Activated CD4-positive, CD25-positive, alpha-beta regulatory T cell treated with anti-CD3 and anti-CD28 coated beads, Interleukin-2, amount 50 U/mL, for 24 hours (primary cell): ENCODE data around the gene ANTXR2.
"Not testable (repeated sequence)": the region's sequence is repeated elsewhere in the genome, so short reads cannot be mapped to it uniquely, and the experiment has no call there.

ENCODE experiments used
- ATAC-seq, 2 donors: fragments of 150-1000 bp; cut with Tn5 transposase; one replicate each; pipeline ENCODE4 v1.10.0; 2021; ENCODE audit warnings: mild to moderate bottlenecking in 1 of 2, moderate library complexity in 1 of 2

ANTXR2 gene

DNA sequence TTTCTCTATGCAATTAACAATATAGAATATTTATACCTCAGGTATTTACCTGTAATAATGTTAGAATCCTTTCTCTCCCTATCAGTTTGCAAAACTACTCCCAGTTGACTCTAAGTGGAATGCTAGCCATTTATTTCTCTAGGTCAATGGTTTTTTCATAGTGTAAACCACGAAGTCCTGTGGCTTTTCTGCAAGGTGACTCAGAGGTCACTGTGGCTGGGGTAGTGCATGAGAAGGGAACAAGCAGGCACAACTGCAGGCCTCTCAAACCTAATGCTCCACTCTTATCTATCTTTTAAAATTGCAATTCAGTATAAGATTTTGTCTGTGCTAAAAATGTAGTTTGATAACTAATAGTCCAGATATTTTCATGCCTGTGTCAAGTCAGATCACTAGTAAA is 159.4 kb downstream of the ANTXR2 start:
- ATAC-seq, result peak in 1 of 2 donors; percentile 30

DNA sequence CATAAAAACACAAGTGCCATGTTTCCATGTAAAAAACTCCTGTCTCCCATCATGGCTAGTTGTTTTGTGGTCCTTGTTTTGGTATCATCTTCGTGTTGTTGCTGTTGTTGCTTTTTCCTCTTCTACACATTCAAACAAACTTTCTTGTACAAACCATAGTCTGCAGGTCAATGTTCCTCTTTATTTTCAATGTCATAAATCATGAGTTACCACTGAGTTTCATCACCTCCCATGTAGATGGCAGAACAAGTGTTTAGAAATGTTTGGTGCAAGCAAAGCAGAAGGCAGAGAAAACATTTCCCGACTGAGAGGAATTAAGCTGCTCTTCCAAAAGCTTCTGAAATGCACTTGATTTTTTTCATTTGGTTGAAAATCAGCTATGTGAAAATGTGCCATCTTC is 166.0 kb downstream of the ANTXR2 start:
- ATAC-seq, result no peak

DNA sequence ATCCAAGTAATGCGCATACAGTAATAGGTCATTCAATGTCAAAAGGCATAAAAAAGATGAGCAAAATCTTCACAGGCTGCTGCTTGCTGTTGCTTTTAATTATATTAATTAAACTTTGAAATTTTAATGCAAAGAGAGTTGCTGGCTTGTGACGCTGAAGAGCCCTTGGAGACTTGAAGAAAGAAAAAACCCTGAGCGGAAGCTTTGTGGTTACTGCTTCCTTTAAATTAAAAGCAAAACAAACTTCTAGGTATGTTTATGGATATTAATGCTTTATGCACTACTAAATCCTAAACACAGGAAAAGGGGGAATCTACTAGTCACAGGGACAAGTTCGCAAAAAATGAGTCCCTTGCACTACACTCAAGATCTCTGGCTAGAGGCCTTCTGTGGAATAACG is 166.7 kb downstream of the ANTXR2 start:
- no peak for ATAC-seq

DNA sequence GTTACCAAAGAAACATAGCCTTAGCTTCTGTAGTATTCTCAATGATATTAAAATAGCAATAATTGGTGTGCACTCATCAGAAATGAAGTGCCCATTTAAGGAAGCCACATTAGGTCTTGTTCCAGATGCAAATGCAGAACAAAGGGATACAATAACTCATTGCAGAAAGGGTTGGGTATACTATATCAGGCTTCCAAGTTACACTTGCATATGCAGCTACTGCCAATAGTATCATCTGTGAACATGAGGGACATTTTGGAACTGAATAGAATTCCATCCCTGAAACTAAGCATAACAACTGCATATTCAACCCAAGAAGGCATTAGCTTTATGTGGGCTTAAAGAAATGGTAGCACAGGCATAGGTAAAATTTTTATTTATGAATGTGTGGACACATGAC is 167.8 kb downstream of the ANTXR2 start:
- ATAC-seq, result no peak

DNA sequence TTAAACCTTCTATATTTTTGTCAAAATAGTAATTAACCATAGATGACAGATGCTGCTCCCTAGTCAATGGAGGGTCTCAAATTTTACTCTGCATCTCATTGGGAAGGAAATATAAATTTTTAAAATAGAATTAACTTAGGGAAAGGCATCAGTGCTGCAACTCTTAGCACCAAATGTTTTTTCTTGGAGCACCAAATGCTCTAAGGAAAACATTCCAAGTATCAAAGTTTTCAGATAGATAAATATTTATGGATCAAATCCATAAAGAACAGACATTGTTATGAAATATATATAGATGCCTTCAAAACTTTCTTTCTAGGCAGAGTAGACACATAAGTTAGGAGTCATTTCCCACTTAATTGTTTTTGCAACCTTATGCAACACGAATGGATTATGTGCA is 168.7 kb downstream of the ANTXR2 start:
- no peak for ATAC-seq

DNA sequence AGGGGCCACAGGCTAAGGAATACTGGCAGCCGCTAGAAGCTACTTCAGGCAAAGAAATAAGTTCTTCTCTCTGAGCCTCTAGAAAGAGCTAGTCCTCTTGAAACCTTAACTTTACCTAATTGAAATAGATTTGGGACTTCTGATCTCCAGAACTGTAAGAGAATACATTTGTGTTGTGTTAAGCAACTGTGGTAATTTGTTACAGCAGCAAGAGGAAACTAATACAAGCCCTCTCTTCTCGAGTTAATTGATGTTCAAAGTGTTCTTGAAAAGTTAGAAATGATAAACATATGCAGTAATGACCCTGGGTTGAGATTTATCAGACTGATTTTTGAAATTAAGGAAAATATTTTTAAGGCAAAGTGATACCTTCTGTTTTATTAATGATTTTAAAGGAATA is 172.8 kb downstream of the ANTXR2 start:
- ATAC-seq, result no peak

DNA sequence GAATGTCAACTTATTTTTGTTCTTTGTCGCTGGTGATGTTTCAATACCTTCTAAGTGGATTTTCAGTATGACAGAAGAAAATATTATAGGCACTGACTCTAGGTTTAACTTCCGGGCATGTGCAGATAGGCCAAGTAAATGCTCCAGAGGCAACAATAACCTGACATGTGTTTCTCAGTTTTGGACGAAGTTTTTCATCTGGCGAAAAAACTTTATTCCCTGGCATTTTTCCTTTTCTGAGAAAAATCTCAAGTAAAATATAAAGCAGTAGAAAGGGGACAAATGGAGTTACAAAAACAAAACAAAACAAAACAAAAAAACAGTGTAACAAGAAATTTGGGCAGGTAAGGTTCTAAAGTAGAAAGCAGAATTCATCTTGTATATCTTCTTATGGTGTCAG is 173.5 kb downstream of the ANTXR2 start:
- no peak for ATAC-seq

DNA sequence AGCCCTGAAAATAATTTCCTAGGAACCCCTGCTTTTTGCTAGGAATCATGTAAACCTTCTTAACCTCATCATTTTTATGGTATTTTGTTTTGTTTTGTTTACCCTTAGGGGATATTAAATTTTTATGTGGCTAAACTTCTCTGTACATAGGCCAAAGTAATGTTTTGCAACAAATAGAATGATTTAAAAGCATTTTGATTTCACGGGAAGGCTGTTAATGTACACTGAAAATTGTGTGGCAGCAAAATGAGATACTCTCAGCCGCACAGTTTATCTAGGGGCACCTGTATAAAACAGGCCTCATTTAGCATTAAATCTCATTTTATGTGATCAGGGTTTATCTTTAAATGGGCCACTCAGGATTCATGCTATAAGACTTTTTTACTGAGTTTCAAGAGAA is 175.0 kb downstream of the ANTXR2 start:
- ATAC-seq, result no peak

DNA sequence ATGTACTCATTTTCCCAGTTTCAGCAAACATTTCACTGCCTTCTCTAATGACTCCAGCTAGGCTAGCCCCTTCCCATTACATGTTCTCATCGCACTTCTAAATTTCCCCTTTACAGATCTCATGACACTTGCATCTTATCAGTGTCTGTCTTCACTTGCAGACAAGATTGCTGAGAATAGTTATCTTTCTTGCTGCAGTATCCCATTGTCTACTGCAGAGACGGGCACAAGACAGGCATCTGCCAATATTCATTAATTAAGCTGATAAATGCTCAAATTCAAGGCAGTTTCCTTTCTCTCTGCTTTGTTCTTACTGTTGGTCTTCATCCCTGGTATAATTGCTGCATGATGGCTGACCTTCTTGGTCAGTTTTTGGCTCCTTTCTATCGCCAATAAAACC is 175.9 kb downstream of the ANTXR2 start:
- ATAC-seq, result no peak

DNA sequence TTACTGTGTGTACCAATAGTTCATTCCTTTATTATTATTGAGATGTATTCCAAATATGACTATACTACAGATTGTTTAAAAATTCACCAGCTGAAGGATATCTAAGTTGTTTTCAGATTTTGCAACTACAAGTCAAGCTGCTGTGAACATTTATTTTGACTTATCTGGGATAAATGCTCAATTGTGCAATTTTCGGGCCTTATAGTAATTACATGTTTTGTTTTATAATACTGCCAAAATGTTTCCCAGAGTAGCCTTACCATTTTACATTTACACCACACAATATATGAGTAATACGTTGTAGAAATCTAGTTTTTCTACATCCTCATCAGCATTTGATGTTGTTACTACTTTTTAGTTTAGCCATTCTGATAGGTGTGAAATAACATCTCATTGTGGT is 179.6 kb downstream of the ANTXR2 start:
- no peak for ATAC-seq

DNA sequence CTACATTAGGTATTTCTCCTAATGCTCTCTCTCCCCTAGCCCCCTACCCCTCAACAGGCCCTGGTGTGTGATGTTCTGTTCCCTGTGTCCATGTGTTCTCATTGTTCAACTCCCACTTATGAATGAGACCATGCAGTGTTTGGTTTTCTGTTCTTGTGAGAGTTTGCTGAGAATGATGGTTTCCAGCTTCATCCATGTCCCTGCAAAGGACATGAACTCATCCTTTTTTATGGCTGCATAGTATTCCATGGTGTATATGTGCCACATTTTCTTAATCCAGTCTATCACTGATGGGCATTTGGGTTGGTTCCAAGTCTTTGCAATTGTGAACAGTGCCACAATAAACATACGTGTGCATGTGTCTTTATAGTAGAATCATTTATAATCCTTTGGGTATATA is 184.0 kb downstream of the ANTXR2 start:
- ATAC-seq, result not testable (repeated sequence)

DNA sequence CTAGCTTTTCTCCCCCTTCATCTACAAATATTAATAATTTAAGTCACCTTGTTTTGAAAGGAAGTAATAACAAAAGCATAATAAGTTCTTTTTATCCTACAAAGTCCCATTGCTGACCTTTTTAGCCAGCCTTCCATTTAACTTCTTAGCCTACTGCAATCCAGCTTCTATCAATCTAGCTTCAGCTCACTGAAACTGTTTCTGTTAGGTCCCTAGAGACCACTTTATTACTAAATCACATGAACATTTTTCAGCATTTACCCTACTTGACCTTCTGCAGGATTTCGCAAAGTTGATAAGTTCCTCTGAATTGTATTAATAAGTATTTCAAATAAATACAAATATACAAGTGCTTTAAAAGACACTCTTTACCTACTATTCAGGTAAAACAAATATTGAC is 186.5 kb downstream of the ANTXR2 start:
- no peak for ATAC-seq

DNA sequence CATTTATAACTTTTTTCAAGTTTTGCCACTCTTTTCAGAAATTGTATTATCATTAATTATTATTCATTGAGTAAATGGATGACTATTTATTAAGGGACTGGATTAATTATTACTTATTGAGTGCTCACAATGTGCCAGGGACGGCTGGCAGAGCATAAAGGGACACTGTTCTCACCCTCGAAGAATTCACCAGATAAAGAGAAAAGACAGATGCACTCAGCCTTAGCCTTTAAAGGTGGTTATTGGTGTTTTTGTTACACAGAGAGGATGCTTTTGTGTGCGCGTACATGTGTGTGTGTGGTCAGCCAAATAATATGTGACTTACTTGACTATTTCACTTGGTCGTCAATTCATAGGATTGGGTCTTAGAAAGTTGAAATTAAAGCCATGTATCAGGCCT is 187.0 kb downstream of the ANTXR2 start:
- ATAC-seq, result no peak

DNA sequence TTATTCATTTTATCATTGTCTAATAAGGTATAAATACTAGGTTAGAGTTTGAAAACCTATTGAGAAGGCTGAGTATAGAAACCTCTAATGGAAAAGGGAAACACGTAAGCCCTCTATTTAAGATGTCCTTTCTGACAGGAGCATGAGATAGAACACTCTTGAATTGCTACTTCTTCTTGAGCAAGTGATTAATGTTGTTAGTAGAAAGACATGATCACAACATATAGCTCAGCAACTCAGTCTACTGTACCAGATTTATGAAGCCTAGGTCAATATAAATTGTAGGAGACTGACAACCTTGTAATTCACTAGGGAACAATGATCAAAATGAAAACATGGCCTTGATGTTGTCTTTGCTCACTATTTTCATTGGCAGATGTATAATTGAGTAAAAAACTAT is 189.7 kb downstream of the ANTXR2 start:
- ATAC-seq, result no peak

DNA sequence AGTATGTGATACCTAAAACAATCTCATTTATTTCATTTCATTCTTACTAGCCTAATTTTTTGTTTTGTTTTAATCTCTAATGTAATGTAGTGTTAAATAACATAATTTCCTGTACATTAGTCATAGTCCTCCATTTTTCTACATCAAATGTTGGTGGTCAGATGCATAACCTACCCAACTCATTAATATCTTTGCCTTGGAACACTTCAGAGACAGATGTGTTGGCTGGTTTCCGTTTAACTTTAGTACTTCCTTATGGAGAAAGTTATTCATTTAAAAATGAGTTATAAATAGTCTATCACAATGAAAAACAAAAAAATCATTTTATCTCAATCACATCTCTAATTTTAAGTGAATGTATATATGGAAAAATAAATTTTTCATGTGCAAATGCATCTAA is 190.2 kb downstream of the ANTXR2 start:
- ATAC-seq, result no peak

DNA sequence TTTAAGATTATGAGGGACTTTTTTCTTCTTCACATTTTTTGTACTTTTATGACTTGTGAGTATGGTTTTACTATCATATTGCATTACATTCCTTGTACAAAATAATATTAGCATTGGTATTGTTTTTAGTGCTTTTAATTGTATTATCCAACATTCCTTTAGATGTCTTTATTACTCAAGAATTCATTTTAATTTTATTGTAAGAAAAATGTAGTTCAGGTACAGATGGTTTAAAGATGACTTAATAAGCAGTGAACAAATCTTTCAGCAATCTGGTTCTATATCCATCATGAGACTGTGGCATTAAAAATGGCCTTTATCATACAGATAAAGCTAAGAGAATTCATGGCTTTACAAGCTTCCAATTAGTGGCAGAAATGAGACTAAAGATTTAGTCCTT is 191.6 kb downstream of the ANTXR2 start:
- ATAC-seq, result no peak

DNA sequence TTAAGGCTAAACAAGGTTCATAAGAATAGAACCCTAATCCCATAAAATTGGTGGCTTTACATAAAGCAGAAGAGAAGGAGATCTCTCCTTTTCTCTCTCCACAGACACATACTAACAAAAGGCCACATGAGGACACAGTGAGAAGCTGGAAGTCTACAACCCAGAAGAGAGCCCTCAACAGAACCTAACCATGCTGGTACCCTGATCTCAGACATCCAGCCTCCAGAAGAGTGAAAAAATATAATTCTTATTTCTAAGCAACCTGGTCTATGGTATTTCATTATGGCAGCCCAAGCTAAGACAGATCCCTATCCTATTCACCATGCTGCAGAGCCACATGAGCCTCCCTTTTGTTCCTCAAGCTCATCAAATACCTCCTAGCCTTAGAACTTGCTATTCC is 195.5 kb downstream of the ANTXR2 start:
- ATAC-seq, result no peak

DNA sequence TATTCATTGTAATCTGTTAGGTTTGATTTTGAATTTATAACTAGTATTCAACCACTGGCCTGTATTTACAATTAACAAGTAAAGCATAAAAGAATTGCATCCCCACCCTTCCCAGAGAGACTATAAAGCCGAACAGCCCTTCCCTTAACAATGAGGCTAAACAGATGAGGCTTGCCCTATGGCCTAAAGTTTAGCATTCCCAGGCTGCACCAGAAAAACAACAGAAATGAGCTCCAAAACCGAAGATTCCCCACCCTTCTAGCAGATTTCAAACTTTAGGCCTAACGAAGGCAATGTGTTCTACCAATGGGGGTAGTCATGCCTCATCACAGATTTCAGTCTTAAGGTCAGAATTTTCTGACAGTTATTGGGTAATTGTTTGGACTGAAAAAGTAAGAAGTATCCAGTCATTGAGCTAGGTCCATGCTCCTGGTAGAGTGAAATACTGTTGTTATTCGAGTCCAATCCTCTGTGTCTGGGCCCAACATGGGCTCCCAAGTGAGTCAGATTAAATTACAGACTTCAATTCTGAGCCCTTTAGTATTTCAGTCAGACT is 197.6 kb downstream of the ANTXR2 start:
- no peak for ATAC-seq

DNA sequence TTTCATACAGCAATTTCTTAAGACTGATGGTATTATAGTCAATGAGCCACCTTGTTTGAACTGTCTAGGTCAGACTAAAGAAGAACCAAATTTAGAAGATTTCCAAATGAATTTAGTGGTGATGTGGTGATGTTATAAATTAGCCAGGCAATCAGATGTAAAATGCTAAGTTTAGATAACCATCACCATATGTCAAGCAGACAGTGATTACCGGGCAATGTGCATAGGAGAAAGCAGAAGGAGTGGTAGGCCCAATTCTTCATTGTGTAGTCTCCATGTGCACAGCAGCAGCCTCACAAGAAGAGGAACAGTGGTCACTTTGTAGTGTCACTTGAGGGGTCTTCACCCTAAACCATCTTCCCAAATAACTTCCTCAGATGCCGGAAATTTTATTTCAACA is 198.8 kb downstream of the ANTXR2 start:
- ATAC-seq, result no peak

DNA sequence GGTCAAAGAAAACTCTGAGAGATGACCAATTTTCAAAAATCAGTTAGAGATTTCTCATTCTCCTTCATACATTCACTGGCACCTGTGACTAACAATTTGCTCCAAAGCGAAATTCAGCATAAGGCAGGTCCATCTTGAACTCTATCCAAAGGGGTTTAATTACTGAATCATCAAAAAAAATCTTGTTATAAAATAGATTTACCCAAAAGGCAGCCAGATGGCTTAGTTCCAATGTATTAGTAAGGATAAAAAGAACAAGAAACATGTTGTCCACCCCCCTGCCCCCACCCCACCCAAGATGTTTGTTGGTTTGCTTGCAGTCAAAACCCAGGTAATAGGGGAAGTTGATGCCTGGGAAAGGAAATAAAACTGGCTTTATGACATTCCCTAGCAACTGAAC is 200.3 kb downstream of the ANTXR2 start:
- no peak for ATAC-seq

DNA sequence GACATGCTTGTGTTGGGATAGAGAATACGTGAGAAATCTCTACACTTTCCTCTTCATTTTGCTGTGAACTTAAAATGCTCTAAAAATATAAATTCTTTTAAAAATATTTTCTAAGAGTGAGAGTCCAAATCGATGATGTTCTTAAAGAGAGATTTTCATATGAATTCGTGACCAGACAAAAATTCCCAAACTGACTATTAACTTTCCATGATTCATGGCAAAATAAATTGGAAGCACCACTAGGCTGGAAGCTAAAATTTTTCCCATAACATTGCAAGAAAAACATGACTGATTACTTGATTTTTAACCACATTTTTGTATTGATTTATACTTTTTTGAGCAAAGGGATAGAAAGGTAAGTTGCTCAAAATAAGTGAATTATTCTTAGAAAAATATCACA is 201.1 kb downstream of the ANTXR2 start:
- no peak for ATAC-seq

DNA sequence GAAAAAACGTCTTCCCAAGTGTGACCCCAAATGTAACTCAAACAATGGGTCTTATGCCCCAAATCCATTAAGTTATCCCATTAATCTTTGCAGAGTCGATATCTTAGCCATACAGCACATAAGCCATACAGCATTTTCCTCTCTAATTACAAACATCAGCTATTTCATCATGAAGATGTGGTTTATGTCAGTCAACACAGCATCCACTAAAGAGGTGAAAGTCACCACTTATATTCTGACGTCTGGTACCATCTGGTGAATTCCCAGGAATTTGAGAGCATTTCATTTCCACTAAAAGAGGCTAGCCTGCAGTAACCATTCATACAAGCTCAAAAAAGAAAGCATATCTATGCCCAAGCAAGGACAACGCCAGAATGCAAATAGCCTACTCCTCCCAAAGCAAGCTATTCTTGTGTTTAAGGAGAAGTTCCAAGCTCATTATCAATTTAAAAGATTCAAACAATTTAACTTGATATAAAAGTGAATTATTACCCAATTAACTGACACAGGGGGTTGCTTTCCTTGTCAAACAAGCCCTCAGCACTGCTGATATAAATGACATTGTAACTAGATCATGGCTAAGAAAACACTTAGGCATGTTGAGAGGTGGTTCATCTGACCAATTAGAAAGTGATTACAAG is 203.3 kb downstream of the ANTXR2 start:
- ATAC-seq, result no peak

DNA sequence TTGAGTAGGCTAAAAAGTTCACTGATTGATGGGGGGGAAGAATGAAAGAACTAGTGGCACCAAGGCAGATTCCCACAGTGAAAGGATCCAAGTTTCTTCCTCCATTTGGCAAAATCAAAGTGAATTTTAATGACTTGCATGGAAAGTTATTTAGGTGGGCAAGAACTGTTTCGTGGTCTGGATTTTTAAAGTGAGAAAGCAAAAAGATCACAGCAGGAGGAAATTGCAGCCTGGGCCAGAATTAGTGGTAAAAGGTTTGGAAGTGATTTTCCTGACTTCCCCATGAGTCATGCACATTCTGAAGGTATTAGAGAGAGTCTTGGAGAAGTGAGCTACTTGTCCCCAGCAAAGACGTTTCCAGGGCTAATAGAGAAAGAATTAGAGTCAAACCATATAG is 207.8 kb downstream of the ANTXR2 start:
- no peak for ATAC-seq

DNA sequence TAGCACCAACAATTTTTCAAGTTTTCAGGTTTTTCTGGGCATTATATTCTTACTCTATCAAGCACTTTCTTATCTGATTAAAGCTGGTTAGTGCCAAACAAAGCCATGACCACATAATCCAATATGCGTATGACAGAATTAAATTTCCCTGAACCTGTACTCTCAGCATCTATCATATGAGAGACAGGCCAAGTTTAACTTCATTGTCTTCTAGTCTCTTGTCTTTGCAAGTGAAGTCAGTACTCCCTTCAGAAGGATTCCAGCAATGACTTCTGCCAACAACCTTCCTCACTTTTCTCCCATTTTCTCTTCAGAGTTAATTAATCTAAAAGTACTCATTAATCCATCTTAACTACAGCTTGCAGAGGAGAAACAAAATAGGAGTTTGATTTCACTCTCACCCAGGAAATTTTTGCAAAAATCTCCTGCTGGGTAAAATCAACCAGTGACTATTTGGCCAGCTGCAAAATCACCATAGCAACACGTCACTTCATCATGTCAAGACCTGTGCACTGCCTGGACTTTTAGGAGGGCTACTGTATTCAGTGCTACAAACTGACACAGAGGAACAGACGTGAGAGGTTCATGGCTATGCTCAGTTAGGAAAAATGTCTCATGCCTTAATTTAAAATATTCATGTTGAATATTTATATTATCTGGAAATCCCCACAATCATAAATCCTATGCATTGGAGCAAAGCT is 208.4 kb downstream of the ANTXR2 start:
- ATAC-seq, result no peak

DNA sequence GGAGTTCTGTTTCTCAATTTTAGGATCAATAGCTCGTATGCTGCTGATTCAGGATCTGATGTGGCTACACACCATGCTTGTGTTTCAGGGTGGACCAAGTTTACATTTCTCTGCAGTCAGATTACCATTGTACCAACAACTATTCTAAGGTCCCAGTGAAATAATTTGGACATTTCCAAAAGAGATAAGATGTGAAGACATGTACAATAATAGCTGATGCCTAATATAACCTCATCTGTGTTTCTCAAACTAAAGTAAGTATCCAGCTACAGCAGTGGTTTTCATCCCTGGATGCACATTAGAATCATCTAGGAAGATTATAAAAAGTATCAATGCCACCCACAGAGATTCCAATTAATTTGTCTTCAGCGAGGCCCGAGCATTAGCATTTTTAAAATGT is 209.7 kb downstream of the ANTXR2 start:
- no peak for ATAC-seq
